C4-2B (cell line): Measurements from ENCODE around the gene SCNM1.

Experiments
- CTCF ChIP-seq: fragments of 450-650 bp; conservative IDR thresholded peaks from 2 replicates; pipeline ENCODE4 v1.5.1; 2017; ENCODE audit warnings: mild to moderate bottlenecking
- ZFX ChIP-seq: fragments of 450-650 bp; IDR thresholded peaks from 2 replicates; pipeline ENCODE4 v1.6.1; 2017

- TF ChIP-seq CTCF (no peak), ZFX (no peak)
Observed at GRCh38 chr1:151145304-151146071, 20.5 kb upstream of the SCNM1 start.
